ENCODE results near the gene BIN2. TPM values are rescaled to one million over a fixed set of nuclear protein-coding genes. Genes with fewer than 3 reads are reported as not detected.

The BIN2 gene
- total and polyA plus RNA-seq, 2 experiments from 2014 or later: not detected

DNA sequence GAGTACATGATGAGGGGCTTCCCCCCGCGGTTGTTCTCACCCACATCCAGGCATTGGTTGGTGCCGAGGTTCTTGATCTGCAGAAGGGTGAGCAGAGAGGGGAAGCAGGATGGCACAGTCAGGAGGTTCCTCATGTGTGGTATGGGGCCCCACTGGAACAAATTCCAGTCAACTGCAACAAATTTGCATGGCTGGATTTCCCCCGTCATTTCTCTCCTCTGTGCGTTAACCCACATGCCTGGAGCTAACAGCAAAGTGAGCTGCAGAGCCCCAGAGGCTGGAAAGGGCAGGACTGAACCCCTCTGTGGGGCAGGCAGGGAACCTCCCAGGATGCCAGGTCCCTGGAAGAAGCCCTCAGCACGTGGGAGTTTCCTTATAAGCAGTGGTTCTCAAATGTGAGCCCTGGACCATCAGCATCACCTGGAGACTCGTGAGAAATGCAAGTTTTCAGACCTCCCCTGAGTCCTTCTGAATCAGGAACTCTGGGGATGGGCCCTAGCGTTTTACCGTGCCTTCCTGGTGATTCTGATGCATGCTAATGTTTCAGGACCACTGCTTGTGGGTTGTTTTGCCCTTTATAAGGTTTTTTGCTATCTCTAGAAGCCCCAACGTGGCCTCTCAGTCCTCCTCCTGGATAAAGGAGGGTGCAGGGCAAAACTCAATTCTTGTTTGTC is 33.5 kb upstream of the BIN2 start:
- H3K9me3 ChIP-seq (ENCODE audit: low read depth): no peaks in the 10 kb centered on the region
- H3K4me1 ChIP-seq (ENCODE audit: low read depth): no peaks in the 10 kb centered on the region
- TF ChIP-seq, protein P1, sequence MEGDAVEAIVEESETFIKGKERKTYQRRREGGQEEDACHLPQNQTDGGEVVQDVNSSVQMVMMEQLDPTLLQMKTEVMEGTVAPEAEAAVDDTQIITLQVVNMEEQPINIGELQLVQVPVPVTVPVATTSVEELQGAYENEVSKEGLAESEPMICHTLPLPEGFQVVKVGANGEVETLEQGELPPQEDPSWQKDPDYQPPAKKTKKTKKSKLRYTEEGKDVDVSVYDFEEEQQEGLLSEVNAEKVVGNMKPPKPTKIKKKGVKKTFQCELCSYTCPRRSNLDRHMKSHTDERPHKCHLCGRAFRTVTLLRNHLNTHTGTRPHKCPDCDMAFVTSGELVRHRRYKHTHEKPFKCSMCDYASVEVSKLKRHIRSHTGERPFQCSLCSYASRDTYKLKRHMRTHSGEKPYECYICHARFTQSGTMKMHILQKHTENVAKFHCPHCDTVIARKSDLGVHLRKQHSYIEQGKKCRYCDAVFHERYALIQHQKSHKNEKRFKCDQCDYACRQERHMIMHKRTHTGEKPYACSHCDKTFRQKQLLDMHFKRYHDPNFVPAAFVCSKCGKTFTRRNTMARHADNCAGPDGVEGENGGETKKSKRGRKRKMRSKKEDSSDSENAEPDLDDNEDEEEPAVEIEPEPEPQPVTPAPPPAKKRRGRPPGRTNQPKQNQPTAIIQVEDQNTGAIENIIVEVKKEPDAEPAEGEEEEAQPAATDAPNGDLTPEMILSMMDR (IDR thresholded peaks at IDR 0.05; ENCODE audit: low read depth, low read length): no peak
- no peak for DNase-seq (ENCODE audit: low read depth in 1 of 2, low spot score in 1 of 2)
- no peaks in the 10 kb centered on the region for H3K27me3 ChIP-seq
- H3K36me3 ChIP-seq: no peaks in the 10 kb centered on the region
- H3K4me3 ChIP-seq: no peak overlapping the region
- no peak overlapping the region for H3K27ac ChIP-seq

DNA sequence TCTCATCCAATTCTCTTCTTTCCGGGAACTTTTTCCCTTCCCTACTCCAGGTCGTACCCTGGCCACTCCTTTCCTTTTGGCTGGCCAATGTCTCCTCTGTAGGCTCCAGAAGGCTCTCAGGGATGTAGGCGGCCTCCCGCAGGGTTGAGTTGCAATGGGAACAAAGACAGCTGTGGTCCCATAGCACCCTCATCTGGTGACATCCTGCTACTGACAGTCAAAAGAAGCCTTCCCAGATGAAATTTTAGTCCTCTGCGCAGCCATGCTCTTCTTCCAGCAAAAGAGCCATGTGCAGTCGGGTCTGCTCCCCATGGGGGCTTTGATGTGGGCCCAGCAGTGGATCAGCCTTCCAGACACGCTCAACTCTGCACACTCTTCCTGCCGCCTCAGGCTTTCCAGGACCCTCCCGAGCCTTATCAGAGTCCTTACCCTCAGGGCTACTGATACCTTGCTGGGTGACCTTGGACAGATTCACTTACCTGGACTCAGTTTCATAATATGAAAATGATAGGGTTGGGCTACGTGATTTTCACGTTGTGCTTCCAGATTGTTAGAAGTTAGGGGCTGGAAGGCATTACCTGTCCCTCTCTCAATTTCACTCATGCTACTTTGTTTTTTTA is 28.0 kb upstream of the BIN2 start:
- Histone ChIP-seq H3K4me3 (no peak overlapping the region), H3K36me3 (no peaks in the 10 kb centered on the region), H3K9me3 (ENCODE audit: low read depth) (no peaks in the 10 kb centered on the region), H3K27ac (no peak overlapping the region), H3K27me3 (no peaks in the 10 kb centered on the region), H3K4me1 (ENCODE audit: low read depth) (no peaks in the 10 kb centered on the region)
- DNase-seq (ENCODE audit: low read depth in 1 of 2, low spot score in 1 of 2): peak; percentile 71 to 84
- TF ChIP-seq, protein P1 (IDR thresholded peaks at IDR 0.05; ENCODE audit: low read depth, low read length): peak; percentile 83

DNA sequence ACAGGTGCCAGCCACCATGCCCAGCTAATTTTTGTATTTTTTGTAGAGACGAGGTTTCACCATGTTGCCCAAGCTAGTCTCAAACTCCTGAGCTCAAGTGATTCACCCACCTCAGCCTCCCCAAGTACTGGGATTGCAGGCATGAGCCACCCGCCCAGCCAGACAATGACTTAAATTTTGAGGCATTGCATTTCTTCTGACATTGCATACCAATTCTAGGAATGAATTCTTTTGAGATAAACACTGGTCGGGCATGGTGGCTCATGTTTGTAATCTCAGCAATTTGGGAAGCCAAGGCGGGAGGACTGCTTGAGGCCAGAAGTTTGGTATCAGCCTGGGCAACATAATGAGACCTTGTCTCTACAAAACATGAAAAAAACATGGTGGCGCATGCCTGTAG is 25.1 kb upstream of the BIN2 start:
- peak in 1 of 2 donors; percentile 55 for DNase-seq (ENCODE audit: low read depth in 1 of 2, low spot score in 1 of 2)

DNA sequence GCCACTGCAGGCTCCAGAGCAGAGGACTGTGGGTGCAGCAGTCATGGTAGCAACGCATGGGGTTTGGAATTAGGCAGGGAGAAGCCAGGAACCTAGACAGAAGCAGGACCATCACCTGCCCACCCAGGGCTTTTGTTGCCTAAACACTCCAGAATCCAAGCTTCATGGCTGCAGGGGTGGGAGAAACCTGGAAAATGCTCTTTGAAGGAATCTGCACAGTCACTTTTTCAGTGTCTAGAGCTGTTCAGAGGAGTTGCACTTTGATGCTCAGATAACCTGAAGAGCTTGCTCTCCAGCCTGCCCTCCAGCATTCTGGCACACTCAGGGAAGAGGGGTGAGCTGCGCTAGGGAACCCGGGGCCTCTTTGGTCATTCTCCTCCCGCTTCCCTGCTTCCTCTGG is 24.1 kb upstream of the BIN2 start:
- no peak overlapping the region for H3K4me3 ChIP-seq
- no peaks in the 10 kb centered on the region for H3K9me3 ChIP-seq (ENCODE audit: low read depth)
- TF ChIP-seq, protein P1 (IDR thresholded peaks at IDR 0.05; ENCODE audit: low read depth, low read length): no peak
- H3K27ac ChIP-seq: no peak overlapping the region
- no peaks in the 10 kb centered on the region for H3K36me3 ChIP-seq
- peaks cover 3% of the 10 kb centered on the region for H3K4me1 ChIP-seq (ENCODE audit: low read depth)
- no peaks in the 10 kb centered on the region for H3K27me3 ChIP-seq
- DNase-seq (ENCODE audit: low read depth in 1 of 2, low spot score in 1 of 2): peak in 1 of 2 donors; percentile 40

More for the DNA sequence above, 25.1 kb upstream of the BIN2 start:
- H3K4me1 ChIP-seq (ENCODE audit: low read depth): no peaks in the 10 kb centered on the region
- no peak overlapping the region for H3K4me3 ChIP-seq
- H3K27ac ChIP-seq: no peak overlapping the region
- H3K27me3 ChIP-seq: no peaks in the 10 kb centered on the region
- no peaks in the 10 kb centered on the region for H3K36me3 ChIP-seq
- H3K9me3 ChIP-seq (ENCODE audit: low read depth): no peaks in the 10 kb centered on the region
- TF ChIP-seq, protein P1 (IDR thresholded peaks at IDR 0.05; ENCODE audit: low read depth, low read length): no peak

DNA sequence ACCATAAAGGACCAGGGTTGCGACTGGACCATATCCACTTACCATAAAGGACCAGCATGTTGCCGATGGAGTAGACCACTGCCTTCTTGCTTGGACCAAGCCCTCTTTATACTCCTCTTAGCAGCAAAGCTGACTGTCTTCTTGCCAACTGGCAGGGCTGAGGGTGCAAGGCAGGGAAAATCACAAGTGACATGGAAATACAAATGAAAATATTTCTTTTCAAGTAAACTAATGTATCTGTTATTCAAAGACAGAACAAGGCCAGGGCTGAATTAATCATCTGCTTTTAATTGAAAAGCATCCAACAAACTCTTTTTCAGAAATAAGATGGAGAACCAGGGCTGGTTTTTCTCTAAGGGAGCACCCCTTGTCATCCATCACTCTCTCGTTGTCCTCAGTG is 22.6 kb upstream of the BIN2 start, which contains the start of gene CELA1:
CELA1 (minus strand) TSS at position 99 of the 400 bp plus-strand sequence; CDS start at position 58, 41 bp downstream.
- TF ChIP-seq, protein P1 (IDR thresholded peaks at IDR 0.05; ENCODE audit: low read depth, low read length): no peak
- H3K27me3 ChIP-seq: no peaks in the 10 kb centered on the region
- H3K4me3 ChIP-seq: no peak within 1 kb of the TSS
- DNase-seq (ENCODE audit: low read depth in 1 of 2, low spot score in 1 of 2): no peak
- no peaks in the 10 kb centered on the region for H3K9me3 ChIP-seq (ENCODE audit: low read depth)
- peaks cover 3% of the 10 kb centered on the region for H3K4me1 ChIP-seq (ENCODE audit: low read depth)
- no peak within 1 kb of the TSS for H3K27ac ChIP-seq
- H3K36me3 ChIP-seq: no peaks in the 10 kb centered on the region

Measured in cardiac muscle cell (in vitro differentiated cells and primary cell).